HG03097 (cell line): ENCODE measurements around the gene NFYC.
A peak's percentile ranks its signal among the peaks of the same experiment; 100 is the strongest.

Source experiments
- ATAC-seq: cut with Tn5 transposase; IDR thresholded peaks from one replicate; pipeline ENCODE4 v1.9.1; 2021; ENCODE audit not compliant: unreplicated experiment, low FRiP score

The NFYC gene

GRCh38 chr1:40691538-40692428, at the start of gene NFYC:
Gene NFYC (plus strand): TSS chr1:40691704. CDS start chr1:40738844, 47,140 bp downstream.
- ATAC-seq, result peak; percentile 79

DNA sequence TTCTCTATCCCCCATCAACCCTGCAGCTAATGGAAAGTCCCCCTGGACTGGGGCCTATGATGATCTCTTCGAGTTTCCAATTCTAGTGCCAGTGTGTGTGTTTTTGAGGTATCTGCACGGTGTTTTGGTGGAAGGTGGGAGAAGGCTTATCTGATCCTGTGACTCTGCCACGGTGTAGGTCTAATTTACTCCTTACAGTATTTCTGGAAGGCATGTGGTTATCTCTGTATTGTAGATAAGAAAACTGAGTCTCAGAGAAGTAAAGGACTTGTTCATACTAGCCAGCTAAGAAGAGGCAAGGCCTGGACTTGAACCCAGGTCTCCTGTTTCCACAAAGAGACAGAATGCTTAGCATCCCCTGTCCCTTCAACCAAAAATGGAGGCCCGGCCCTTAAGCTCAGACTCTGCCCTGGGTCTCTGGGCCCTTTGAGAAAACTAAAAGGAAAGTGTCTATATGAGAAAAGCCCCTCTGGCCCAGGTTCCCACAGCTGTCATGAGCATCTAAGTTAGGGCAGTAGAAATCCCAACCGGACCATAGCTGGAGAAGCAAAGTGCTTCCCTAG, 46.3 kb upstream of the NFYC start:
- ATAC-seq, result no peak

GRCh38 chr1:40646315-40646714, 45.2 kb upstream of the NFYC start:
- ATAC-seq, result no peak

DNA sequence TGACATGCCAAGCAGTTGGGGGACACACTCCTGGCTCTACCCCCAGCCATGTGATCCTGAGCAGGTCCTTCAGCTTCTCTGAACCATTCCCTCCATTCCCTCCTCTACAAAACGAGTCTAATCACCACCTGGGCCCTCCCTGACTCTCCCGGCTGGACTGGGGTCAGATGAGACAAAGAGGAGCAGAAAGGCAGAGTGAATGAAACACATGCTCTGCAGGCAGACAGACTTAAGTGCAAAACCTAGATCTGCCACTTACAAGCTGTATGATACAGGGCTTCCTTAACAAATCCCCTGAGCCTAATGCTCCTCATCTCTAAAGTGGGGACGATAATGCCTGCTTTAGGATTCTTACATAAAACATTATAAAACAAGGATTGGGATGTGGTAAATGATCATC, 43.3 kb upstream of the NFYC start:
- no peak for ATAC-seq

- ATAC-seq, result no peak
These were observed 42.4 kb upstream of the NFYC start for GRCh38 chr1:40648928-40649591.

GRCh38 chr1:40649592-40649930, 41.9 kb upstream of the NFYC start:
- no peak for ATAC-seq

DNA sequence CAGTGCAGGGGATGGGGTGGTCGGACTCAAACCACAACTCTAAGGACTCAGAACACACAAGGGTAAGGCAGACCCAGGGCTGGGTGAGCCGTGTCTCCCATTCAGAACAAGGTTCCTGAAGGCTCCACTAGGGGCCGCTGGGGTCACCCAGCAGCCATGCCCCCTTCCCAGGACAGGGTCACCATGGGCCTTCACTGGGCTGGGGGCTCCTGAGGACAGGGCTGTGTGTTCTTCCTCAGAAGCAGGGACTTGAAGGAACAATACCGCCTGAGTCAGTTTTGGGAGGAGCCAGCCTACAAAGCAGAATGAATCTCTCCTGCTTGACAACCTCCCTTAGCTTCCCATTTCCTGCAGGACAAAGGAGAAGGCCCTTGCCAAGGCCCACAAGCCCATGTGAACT, 41.4 kb upstream of the NFYC start:
- no peak for ATAC-seq

DNA sequence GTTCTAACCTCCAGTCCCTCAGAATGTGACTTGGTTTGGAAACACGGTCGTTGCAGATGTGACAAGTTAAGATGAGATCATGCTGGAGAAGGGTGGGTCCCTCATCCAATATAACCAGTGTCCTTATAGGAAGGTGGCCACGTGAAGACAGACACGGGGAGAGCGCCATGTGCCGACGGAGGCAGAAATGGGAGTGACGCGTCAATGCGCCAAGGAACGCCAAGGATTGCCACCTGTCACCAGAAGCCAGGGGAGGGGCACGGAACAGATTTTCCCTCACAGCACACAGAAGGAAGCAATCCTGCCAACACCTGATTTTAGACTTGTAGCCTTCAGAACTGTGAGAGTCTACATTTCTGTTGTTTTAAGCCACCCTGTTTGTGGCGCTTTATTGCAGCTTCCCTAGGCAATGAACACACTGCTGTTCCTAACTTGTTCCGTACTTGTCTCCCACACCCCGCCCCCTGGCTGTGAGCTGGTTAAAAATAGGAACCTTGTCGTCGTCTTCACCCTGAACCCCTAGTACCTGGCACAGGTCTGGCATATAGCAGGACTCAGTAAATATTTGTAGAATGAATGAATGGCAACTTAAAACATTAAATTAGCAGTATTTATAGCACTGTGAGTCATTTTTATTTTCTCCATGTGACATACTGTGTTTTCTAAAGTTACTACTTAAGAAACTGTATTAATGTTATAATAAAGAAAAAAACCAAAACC, 40.2 kb upstream of the NFYC start:
- ATAC-seq, result no peak

GRCh38 chr1:40652468-40652867, 39.0 kb upstream of the NFYC start:
- no peak for ATAC-seq

GRCh38 chr1:40652979-40653378, 38.5 kb upstream of the NFYC start:
- ATAC-seq, result no peak

DNA sequence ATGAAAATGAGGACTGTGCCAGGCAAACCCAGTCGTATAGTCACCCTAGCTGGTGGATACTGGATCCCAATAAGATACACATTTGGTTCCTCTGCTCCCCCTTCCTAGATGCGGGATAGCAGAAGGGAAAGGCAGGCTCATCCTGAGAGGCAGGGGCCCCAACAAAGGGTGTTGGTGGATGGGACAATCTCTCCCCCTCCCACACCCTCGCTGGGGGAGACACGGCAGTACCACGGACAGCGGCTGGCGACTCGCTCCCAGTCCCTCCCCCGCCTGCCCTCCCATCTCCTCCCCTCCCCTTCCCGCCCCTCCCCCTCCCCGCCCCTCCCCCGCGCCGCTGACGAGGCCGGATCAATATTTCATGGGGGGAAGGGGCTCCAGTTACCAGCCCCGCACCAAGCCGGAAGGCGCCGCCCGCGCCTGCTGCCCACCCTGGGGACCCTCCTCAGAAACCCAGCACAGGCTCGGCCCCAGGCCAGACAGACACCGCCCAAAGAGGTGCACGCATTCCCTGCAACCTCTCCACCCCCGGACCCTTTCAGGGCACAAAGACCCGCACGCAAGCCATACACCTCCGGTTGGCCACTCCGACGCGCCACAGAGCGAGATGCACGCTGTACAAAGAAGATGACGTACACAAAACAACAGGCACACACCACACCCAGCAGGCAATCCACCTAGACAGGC, 37.5 kb upstream of the NFYC start:
- ATAC-seq, result no peak

DNA sequence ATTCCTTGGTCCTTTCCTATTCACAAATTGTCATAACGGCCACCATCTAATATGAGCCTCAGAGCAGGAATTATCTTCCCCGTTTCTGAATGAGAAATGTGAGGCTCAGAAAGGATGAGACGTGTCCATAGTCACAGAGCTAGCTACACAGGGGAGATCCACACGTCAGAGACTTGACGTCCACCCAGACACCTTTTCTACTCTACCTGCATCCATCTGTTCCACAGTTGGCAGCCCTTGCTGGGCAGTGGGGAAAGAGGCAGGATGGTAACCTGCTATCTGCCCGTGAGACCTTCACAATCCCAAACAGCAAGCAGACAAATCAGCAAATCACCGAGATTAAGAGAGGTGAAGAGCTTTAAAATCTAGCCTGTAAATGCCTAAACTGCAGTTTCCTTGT, 34.5 kb upstream of the NFYC start:
- no peak for ATAC-seq

DNA sequence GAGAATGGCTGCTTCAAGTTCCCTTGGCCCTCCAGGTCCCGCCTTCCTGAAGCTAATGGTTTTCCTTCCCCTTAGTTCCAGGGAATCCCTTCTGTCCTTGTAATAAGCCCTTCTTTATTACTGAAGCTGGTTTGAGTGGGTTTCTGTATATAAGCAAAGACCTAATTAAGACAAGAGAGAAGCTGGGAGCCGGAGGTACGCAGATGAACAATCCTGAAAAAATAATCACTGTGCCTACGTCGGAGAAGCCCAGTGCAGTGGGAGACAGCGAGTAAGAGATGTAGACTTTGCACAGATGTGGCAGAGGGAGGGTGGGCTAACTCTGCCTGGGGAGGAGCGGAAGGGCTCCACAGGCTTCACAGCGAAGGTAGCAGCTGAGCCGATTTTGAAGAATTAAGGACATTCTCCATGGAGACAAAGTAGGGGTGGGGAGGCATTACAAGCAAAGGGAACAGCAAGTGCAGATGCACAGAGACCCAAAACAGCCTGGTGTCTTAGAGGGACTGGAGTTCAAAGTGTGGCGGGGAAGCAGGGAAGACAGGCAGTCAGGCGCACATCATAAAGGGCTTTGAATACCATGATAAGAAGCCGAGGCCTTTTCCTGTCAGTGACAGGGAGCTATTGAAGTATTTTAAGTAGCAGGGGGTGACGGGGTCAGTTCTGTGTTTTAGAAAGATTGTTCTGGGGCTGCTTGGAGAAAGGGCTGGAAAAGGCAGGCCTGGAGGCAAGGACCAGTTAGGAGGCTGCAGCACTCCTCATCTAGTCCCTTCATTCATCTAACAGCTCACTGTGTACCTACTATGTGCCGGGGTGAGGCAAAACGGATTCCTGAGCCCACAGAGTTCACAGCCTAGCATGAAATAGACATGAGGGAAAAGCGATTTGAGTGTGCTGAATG, 32.5 kb upstream of the NFYC start:
- ATAC-seq, result no peak

GRCh38 chr1:40659649-40659947, 31.9 kb upstream of the NFYC start:
- ATAC-seq, result no peak

DNA sequence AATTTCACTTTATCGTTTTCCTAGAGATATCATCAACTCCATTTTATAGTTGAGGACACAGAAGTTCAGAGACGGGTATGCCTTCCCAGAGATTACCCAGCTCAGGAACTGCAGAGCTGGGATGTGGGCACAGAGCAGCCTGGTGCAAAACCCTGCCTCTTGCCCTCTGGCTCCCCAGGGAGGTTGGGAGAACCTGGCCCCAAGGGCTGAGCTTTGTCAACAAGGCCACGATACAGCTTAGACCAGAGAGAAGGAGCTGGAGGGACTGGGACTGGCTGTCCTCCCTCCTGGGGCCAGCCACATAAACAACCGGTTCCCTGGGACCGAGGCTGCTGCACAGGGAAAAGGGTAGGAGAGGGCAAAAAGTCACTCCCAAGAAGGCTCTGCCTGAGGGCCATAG, 29.8 kb upstream of the NFYC start:
- no peak for ATAC-seq

DNA sequence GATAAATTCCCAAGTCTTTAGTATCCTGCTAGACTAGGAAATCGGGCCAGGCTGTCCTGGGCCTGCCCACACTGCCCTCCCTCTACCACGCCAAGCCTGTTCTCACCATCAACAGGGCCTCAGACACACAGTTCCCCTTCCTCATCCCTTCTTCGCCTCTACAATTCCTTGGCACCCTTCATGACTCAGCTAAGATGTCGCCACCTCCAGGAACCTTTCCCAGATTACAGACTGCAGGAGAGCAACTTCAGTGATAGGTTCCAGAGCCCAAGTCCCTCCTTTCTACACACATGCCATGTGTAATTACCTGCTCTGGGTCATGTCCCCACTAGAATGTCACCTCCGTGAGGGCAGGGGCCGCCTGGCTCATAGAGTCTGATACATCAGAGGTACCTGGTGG, 29.4 kb upstream of the NFYC start:
- no peak for ATAC-seq

GRCh38 chr1:40662864-40663263, 28.6 kb upstream of the NFYC start:
- ATAC-seq, result no peak

DNA sequence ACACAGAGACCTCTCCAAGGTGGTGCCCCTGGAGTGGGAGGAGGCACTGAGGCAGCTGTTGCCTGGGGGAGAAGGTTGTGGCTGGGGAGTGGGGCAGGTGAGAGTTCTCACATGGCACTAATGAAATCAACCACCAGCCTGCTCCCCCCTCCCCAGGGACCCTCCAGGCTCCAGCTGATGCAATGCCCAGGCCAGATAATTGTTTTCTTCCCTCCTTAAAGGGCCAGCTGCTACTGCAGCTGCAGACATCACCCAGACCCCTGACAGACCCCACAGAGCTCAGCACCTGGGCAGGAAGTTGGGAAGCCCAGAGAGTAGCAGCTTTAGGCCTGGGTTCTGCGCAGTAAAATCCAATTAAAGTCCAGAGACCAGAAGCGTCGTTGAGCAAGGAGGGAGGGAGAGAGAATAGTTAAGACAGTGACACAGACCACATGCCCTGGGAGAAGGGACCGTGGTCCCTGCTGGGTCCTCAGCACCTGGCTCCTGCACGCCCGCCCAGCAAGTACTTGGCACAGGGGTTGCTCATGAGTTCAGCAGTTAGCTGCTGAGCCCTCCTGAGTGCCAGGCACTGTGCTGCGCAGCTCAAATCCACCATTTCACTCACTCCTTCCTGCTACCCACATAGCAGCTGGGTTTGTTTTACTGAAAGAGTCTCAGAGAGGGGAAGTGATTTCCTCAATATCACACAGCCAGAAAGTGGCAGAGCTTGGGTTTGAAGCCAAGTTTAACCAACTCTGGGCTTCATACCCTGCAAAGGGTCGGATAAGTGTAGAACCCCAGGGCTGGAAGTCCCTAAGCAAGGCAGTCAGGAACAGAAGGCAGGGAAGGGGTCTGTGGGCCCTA, 28.0 kb upstream of the NFYC start:
- no peak for ATAC-seq

GRCh38 chr1:40664167-40664537, 27.4 kb upstream of the NFYC start:
- no peak for ATAC-seq
